Cerebellar nuclear complex (tissue), 1 donor: ENCODE measurements around the gene RUFY1.

ENCODE experiments used
- DNase-seq, 2 experiments: peaks; one replicate each; lab custom pipeline; 2025; lab: John Stamatoyannopoulos, UW

RUFY1 gene

DNA sequence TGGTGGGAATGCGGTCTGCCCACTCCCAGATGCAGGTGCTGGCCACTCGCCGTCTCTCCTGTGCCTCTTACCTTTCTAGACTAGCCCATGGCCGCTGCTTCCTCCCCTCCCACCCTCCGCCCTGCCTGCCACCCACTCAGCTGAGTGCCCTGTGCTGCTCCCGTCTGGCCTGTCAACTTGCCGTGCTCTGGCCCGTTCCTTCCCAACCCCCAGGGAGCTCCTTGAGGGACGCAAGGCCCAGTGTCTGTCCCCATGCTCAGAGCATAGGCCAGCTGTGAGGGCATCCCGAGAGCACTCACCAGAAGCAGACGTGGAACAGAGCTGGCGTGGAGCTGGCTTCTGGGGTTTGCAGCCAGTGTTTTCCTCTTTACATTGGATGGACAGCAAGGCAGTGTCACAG is 53.0 kb downstream of the RUFY1 start:
- DNase-seq = no peak

DNA sequence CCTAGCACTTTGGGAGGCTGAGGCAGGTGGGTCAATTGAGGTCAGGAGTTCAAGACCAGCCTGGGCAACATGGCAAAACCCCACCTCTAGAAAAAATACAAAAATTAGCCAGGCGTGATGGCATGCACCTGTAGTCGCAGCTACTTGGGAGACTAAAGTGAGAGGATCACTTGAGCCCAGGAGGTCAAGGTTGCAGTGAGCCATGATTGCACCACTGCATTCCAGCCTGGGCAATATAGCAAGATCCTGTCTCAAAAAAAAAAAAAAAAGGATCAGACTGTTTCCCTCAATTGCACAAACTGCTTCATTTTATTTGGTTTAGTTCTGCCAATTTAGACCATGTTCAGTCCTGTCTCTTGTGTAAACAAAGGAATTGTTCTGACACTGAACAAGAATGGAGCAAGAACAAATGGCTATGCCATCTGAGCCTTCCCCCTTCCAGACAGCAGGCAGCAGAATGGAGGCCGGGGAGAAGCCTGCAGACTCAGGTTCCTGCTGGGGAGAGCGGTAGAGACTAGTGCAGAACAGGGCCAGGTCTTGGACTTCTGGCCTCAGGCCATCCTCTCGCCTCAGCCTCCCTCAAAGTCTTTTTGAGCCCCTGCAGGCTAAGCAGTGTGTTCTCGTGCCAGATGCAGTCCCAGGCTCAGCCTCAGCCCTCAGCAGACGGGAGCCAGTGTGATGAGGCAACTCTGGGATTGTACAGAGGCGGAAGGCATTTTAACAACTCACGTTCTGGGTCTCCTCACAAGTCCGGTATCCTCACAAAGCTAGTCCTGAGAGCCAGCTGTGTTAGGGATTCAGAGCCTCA is 54.9 kb downstream of the RUFY1 start:
- DNase-seq = no peak

DNA sequence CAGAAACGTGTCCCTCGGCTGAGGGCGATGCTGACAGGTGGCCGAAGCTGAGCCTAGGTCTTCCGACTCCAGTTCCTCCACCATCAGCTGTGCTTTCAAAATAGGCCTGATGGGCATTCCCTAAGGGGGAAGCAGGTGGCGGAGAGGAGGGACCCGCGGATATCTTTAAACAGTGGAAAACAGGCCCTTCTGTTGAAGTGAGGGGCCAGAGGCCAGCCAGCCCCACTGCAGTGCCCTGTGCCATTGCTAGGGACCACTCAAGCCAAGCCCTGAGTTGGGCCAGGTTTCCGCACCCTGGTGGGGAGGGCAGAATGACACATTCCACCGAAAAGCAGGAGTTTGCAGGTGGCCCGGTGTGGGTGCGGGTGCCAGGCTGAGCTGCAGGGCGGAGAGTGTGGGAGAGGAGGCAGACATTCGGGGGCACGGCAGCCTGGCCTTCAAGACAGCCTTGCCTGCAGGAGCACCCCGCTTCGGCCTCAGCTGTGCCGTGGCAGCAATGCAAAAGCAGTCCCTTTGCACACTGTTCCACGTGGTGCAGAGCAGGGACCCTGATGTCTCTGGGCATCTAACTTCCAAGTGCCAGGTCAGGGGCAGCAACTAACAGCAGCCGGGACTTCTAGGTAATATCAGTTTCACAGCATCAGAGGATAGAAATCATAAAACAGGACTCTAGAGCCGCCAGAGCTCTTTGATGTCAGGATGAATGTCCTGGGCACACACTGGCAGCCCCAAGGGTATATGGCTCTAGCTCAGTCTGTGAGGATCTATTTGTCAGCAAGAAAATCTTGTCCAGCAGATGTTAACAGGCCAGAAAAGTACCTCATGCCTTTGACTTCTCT is 55.9 kb downstream of the RUFY1 start:
- no peak for DNase-seq

GRCh38 chr5:179606910-179607159 is 56.5 kb downstream of the RUFY1 start:
- DNase-seq = no peak

DNA sequence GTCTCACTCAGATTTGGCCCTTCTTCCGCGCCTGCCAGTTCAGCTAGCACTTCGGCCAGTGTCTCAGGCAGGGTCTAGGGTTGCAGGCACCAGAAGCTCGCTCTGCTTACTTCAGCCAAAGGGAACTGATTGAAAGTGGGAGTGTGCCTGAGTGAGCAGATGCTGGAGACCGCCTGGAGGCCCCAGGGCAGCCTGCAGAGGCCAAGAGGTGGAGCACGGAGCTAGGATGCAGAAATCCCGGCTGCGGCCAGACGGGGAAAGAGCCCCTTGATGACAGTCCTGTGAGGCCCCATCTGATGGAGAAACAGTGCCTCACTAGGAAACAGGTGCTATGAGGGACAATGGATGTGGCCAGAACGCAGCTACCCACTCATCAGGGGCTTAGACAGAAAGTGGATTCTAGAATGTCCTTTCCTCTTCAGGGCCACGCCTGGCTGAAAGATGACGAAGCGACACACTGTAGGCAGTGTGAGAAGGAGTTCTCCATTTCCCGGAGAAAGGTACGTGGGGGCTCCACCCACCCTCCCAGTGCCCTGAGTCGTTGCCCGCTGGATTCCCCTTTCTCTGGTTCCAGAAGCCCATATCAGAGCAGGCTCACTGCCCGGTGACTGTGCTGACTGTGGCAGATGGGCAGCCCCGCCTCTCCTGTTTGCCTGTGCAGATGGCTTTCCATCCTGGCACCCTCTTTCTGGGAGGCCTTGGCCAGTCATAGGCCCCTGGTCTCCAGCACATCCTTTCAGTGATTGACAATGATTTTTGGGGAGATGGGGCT is 57.0 kb downstream of the RUFY1 start:
- DNase-seq = peak; percentile 41 to 80

DNA sequence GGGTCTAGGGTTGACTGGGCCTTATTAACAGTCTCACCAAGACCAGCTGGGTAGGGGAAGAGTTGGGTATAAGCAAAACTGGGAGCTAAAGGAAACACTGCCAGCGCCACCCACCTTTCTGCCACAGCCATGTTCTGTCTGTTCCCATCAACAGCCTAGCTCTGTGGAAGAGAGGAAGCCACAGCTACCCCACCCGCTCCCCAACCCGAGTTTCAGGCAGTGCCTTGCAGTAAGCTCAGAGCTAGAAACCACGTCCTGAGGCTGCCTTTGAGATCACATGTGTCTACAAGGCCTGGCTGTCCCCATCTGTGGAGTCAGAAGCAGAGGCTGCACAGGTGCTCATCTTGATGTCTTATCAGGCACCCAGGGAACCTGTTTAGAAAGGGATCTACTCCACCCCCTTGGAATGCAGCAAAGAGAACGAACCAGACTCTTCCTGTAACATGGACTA is 57.8 kb downstream of the RUFY1 start:
- no peak for DNase-seq

DNA sequence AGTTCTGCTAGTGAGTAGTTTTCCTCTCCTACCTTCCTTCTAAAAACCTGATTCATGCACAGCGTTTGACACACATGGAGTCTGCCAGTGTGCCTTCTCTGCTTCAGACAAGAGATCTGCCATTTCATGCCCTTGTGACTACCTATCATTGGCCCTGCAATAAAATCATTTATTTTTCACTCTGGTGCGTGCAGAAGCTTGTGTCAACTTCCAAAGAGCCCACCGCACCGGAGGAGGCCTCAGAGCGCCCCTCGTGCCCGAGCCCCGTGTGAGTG is 59.4 kb downstream of the RUFY1 start:
- no peak for DNase-seq

DNA sequence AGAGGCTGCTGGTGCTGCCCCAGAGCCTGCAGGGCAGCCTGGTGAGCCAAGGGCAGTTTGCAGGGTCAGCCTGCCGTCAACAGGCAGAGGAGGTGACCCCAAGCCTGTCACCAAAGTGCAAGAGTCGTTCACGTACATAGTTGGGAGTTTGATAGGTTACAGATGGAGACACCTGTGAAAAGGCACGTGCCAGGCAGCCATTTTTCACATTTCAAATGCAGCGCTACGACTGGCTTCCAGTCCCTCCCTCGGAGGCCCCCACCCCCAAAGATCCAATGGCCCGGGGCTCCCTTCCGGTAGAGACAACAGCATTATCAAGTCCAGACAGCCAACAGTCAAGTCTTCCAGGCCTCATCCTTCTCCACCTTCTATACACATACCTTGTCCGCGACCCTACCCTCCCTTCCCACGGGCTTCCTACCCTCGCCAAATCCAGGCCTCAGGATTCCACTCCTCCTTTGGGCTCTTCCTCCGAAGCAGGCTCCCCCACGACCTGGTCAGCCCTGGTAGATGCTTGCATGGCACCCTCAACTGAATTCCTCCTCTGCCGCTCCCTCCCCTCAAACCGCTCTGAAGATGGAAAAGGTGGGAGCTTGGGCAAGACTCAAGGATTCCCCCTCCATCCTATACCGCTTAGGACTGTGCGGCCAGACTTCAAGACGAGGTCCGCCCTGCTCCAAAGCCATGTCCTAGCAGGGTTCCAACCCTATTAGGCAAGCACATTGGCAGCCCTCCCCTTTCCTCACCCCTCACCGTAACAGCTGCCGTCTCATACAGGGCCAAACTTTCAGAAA is 60.0 kb downstream of the RUFY1 start:
- no peak for DNase-seq

DNA sequence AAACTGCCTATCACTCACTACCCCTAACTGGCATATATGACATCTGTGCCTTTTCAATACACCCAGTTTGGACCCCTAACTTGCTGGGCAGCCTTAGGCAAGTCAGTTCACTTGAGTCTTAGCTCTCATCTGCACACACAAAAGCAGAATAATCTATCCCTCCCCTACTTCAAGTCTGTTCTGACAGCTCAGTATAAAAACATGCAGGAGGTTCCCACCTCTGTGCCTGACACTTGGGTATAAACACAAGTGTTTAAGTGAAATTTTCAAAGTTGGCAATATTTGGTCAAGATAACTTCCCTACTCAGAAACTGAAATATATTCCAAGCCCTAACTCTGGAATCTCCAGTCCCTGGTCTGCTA is 60.5 kb downstream of the RUFY1 start:
- no peak for DNase-seq

- DNase-seq = no peak
Observed at GRCh38 chr5:179612577-179613459, 62.5 kb downstream of the RUFY1 start.

GRCh38 chr5:179613460-179614071 is 63.2 kb downstream of the RUFY1 start:
- no peak for DNase-seq

GRCh38 chr5:179614745-179615144 is 64.4 kb downstream of the RUFY1 start:
- DNase-seq = no peak

DNA sequence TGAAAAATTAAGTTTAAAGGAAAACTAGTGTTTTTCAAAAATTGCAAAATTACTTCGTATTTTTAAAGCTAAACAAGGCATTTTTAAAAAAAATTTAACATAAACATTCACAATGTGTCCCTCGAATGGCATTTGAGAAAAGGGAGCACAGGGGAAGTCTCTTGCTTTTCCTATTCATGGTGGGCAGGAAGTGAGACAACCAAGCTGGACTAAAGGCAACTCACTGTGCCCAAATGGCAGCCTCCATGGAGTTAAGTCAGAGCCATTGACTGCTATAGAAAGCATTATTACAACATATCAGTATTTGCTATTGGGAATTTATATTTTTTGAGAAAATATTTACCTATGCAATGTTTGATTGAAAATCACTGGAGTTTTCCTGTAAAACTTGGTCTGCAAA is 64.8 kb downstream of the RUFY1 start:
- DNase-seq = no peak

GRCh38 chr5:179616002-179616594 is 65.7 kb downstream of the RUFY1 start:
- DNase-seq = no peak

- DNase-seq = no peak
Observed at GRCh38 chr5:179617930-179618329, 67.6 kb downstream of the RUFY1 start.

- DNase-seq = no peak
Observed at GRCh38 chr5:179618923-179619554, 68.7 kb downstream of the RUFY1 start.

DNA sequence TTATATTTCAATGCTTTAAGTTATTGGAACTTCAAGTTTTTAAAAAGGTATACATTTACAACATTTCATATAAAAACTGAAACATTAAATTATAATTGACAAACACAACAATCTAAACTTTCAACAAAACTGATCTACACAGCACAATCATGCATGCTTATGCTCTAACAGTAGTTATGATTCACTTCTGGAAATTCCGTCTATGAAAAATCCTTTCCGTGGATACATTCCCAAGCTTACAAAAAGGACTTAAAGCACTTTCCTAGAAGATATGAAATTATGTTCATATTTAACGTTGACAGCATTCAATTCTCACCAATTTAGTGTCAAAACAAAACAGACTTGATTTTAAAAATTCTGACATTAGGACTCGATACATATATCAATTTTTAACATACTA is 69.4 kb downstream of the RUFY1 start:
- no peak for DNase-seq

- DNase-seq = no peak
Observed at GRCh38 chr5:179620293-179620692, 69.9 kb downstream of the RUFY1 start.

GRCh38 chr5:179620703-179621350 is 70.5 kb downstream of the RUFY1 start:
- no peak for DNase-seq
